Right lung (tissue), 5 donors: ENCODE results near the gene LTB4R2. TPM values are rescaled to one million over a fixed set of nuclear protein-coding genes. Genes with fewer than 3 reads are reported as not detected.

Source experiments
- DNase-seq, 2 donors: peaks; one replicate each; pipeline ENCODE4 v3.0.0-alpha.2; 2013
- polyA plus RNA-seq, 5 donors: library from polyadenylated mRNA; unstranded; fragments of 120-200 nt; gene quantifications; one replicate each; pipeline versions ENCODE4 v1.2.1 to v1.2.3, GENCODE V29; 2013; ENCODE audit warnings: inconsistent platforms in 1 of 5, low replicate concordance in 1 of 5; ENCODE audit not compliant: insufficient read length in 5 of 5, insufficient read depth in 1 of 5

LTB4R2 gene
- polyA plus RNA-seq, 5 donors, result 3.4 to 5.2 (median 4.7) TPM

GRCh38 chr14:24274101-24274543 is 35.8 kb upstream of the LTB4R2 start:
- DNase-seq, result peak; percentile 21 to 25

- DNase-seq, result no peak
These were observed 32.9 kb upstream of the LTB4R2 start for GRCh38 chr14:24277071-24277470.

DNA sequence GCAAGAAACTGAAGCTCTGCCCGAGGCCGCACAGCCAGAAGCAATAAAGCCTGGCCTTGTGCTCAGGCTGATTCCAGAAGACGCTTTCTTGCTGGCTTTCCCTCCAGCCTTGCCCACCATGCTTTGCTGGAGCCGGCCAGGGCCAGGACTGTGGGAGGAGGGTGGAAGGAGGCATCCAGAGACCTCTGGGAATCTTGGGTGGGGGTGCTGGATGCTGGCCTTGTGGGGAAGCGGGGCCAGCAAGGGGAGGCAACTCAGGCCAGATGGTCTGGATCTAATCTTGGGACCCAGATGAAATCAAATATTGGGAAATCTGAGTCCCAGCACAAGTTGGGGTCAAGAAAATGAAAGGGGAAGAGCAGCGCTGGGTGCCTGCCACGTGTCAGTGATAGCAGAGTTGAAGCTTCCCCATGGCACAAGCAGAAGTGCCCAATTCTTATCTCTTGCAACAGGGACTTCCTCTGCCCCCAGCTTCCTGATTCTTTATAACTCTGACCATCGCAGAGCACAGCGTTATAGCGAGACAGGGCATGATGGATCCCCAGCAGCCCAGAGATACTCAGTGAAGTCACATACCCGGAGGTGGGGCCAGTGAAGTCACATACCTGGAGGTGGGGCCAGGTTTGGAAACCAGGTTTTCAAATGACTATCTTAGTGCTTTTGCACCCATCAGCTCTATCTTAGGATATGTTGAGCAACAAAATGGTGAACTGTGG is 32.2 kb upstream of the LTB4R2 start:
- DNase-seq, result no peak

DNA sequence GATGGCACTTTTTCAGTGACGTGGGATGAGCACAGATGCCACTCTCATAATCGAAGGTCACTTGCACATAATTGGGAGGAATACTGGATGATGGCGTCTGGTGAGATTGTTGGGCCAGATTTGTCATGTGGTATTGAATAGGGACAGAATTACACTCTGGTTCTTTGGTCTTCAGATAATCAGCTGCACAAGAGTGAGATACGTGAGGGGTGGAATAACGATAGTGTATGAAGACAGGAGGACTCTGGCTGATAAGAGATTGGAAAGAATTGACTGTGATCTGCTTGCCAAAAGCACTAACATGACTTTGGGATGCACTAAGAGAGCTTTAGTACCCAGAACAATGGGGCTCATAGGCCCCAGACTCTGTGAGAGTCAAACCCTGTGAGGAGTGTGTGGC is 31.5 kb upstream of the LTB4R2 start:
- DNase-seq, result no peak

GRCh38 chr14:24279301-24280186 is 30.4 kb upstream of the LTB4R2 start:
- no peak for DNase-seq

GRCh38 chr14:24280797-24281460 is 29.0 kb upstream of the LTB4R2 start:
- no peak for DNase-seq

- no peak for DNase-seq
These were observed 28.3 kb upstream of the LTB4R2 start for GRCh38 chr14:24281636-24282035.

- no peak for DNase-seq
These were observed 27.2 kb upstream of the LTB4R2 start for GRCh38 chr14:24282736-24283135.

DNA sequence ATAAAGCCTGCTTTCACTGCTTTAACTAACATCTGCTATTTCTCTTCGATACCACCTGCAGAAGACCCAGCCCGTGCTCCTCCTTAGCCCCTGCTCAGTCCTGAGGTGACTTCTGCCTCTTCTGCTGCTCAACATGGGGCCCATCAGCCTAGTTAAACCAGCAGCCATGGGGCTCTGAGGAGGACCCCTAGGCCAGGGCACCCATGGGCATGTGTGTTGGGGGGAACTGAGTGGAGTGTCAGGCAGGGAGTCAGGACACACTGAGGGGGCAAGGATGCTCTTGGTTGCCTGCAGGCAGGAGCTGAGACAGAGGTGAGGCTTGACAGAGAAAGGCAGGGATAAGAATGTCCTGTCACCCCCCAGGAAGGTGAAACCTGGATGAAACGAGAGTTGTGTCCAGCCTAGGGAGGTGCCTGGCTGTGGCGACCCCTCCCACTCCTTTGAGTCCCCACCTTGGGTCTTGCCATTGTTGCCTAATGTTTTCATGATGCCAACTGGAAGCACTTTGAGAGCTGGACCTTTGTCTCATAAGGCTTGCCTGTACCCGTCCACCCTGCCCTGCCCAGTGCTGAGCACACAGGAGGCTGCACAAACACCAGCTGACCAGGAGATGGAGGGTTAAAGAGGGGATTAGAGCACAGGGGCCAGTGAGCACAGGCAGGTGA is 26.0 kb upstream of the LTB4R2 start:
- DNase-seq, result no peak

GRCh38 chr14:24284501-24285035 is 25.4 kb upstream of the LTB4R2 start:
- no peak for DNase-seq

- no peak for DNase-seq
These were observed 24.6 kb upstream of the LTB4R2 start for GRCh38 chr14:24285351-24285750.

- DNase-seq, result no peak
These were observed 22.9 kb upstream of the LTB4R2 start for GRCh38 chr14:24286996-24287395.

GRCh38 chr14:24289649-24290280 is 20.2 kb upstream of the LTB4R2 start:
- no peak for DNase-seq

DNA sequence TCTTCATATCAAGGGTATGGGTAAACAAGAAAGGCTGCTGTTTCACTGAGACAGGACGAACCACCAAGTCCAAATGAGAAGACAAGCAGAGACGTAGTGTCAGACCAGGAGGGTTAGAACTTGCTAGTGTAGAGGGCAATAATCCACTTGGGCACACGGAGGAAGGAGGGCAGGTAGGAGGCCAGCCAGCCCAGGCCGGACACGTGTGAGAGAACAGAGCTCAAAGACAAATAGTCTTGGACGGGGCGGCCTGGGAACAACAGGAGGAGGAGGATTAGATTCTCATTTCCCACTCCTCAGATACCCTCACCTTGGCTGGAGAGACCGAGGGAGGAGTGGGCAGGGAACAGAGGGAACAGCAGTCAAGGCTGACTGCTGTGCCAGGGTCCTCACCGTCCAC is 19.2 kb upstream of the LTB4R2 start:
- no peak for DNase-seq

GRCh38 chr14:24291446-24292117 is 18.4 kb upstream of the LTB4R2 start:
- DNase-seq, result no peak

DNA sequence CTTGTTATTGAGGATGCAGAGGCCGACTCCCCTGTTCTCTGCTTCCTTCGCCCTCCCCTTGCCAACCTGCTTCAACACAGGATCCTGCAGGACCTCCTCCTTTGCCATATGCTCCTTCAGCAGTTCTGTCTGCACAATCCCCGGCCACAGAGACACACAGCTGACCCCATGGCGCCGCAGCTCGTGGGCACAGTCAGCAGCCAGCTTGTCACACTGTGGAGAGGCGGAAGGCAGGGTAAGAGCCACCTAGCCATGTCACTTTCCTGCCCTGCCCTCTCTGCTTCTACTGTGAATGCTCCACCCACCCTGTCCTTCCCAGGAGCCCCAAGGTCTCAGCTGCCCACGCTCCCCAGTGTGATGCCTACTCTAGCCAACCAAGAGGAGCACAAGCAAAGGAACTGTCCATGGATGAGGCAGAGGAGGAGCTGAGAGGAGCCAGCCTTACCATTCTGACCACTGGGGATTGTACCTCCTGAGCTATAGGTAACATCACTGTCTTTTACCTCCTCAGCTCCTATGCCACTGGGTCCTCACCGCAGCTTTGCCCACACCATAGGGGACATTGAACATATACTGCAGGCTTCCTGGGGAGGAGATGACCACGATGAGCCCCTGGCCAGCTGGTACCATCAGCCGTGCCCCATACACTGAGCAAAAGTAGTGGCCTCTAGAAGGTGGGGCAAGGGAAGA is 17.7 kb upstream of the LTB4R2 start:
- no peak for DNase-seq

- no peak for DNase-seq
These were observed 16.4 kb upstream of the LTB4R2 start for GRCh38 chr14:24293525-24293924.

GRCh38 chr14:24296341-24297157 is 13.4 kb upstream of the LTB4R2 start:
- peak in 1 of 2 donors; percentile 61 for DNase-seq
